ENCODE measurements around the gene ITGB4.

The ITGB4 gene

DNA sequence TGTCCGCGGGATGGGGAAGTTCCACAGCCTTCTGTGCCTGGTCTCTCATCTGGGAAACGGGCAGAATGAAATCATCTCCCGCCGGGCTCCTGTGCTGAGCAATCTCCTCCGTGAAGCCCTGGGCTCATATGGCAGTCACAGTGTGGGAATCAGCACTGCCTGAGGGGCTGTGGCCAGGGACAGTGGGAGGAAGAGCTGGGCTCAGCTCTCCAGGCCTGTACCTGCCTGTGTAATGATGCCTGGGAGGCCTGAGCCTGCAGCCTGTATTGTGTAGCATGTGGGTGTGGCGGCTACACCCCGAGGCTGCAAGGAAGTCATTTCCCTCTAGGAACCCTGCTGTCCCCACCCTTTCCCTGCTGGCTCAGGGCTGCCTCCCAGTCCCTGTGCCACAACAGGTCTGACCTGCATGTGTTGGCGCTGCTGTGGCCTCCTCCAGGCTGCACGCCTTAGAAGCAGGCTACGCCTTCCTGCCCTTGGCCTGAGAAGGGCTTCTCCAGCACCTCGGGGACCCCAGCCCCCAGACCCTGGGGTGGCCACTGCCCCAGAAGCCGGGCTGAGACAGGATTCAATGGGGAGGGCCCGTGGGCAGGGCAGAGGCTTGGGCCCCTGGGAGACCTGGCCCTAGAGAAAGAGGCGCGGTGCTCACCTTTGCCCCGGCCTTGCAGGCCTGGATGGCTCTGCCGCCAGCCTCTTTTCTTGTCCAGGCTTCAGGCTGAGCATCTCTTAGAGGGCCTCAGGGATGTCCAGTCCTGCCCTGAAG is 2.1 kb downstream of the ITGB4 start:
- DNase-seq, result no peak
- Mint-ChIP-seq H3K27ac (no peak overlapping the region), H3K4me1 (no peaks in the 10 kb centered on the region), H3K27me3 (ENCODE audit: low read depth, poor library complexity) (peaks cover 59% of the 10 kb centered on the region), H3K9me3 (no peaks in the 10 kb centered on the region), H3K36me3 (ENCODE audit: low read depth) (no peaks in the 10 kb centered on the region), H3K4me3 (no peak overlapping the region)
- TF ChIP-seq, protein P1, sequence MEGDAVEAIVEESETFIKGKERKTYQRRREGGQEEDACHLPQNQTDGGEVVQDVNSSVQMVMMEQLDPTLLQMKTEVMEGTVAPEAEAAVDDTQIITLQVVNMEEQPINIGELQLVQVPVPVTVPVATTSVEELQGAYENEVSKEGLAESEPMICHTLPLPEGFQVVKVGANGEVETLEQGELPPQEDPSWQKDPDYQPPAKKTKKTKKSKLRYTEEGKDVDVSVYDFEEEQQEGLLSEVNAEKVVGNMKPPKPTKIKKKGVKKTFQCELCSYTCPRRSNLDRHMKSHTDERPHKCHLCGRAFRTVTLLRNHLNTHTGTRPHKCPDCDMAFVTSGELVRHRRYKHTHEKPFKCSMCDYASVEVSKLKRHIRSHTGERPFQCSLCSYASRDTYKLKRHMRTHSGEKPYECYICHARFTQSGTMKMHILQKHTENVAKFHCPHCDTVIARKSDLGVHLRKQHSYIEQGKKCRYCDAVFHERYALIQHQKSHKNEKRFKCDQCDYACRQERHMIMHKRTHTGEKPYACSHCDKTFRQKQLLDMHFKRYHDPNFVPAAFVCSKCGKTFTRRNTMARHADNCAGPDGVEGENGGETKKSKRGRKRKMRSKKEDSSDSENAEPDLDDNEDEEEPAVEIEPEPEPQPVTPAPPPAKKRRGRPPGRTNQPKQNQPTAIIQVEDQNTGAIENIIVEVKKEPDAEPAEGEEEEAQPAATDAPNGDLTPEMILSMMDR (IDR thresholded peaks at IDR 0.05), result no peak

DNA sequence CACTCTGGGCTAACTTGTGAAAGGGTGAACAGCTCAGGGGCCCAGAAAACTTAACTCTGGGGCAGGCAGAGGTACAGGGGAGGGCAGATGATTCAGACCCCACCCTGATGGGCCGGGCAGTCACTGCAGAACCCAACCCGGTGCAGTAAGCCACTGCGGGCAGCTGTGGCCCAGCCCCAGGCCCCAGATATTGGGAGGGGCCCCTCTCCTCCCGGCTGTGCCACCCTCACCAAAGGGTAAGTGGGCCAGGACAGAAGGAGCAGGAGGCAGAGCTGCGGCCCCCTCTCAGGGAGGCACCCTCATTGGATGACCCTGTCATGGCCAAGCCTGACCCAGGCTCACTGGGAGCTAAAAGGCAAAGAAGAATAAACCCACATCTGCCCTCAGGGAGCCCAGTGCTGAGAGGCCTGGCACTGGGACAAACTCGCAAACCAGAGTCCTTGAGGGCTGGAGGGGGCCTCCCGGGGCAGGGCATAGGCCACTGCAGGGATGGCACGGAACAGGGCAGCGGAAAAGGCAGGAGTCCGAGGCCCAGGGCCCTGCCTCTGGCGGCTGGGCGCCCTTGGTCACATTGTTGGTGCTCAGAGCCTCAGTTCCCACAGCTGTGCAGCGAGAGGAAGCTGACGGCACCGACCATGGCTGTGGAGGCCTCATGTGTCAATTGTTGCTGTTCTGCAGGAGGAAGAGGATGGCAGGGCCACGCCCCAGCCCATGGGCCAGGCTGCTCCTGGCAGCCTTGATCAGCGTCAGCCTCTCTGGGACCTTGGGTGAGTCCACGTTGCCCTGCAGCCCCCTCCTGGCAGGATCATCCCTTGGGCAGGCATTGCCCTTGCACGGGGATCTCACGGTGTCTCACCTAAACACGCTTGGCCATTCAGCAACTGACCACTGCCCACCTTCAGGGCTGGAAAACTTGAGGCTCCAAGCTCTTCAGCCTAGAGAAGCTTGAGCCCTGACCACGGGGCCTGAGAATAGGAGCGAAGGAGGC is 3.1 kb downstream of the ITGB4 start:
- TF ChIP-seq, protein P1 (IDR thresholded peaks at IDR 0.05), result no peak
- Mint-ChIP-seq H3K9me3 (no peaks in the 10 kb centered on the region), H3K4me1 (no peaks in the 10 kb centered on the region), H3K27ac (no peak overlapping the region), H3K36me3 (ENCODE audit: low read depth) (no peaks in the 10 kb centered on the region), H3K27me3 (ENCODE audit: low read depth, poor library complexity) (peaks cover 49% of the 10 kb centered on the region), H3K4me3 (no peak overlapping the region)
- DNase-seq, result no peak

DNA sequence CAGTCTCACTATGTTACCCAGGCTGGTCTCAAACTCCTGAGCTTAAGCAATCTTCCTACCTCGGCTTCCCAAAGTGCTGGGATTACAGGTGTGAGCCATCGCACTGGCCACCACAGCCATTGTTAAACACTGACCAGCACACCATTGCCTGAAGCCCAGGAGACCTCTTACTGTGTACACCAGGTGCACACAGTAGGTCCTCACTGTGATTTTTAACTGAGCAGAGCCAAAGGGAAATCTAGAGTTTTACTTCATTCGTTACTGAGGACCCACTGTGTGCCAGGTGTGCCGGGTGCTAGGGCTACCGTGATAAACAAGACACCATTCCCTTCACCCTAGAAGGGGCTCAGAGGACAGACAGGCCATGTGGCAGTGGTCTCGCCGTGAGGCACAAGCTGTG is 4.2 kb downstream of the ITGB4 start:
- Mint-ChIP-seq H3K9me3 (no peaks in the 10 kb centered on the region), H3K27ac (no peak overlapping the region), H3K4me3 (no peak overlapping the region), H3K27me3 (ENCODE audit: low read depth, poor library complexity) (peaks cover 40% of the 10 kb centered on the region), H3K36me3 (ENCODE audit: low read depth) (no peaks in the 10 kb centered on the region), H3K4me1 (no peaks in the 10 kb centered on the region)
- DNase-seq, result no peak
- TF ChIP-seq, protein P1 (IDR thresholded peaks at IDR 0.05), result no peak

DNA sequence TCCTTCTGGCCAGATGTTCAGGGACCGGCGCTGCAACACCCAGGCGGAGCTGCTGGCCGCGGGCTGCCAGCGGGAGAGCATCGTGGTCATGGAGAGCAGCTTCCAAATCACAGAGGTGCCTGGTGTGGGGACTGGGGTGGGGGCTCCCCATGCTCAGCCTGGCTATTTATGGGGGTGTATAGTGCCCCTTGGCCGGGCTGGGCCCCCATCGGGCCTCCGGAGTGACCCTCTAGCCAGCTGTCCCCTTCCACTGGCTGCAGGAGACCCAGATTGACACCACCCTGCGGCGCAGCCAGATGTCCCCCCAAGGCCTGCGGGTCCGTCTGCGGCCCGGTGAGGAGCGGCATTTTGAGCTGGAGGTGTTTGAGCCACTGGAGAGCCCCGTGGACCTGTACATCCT is 6.1 kb downstream of the ITGB4 start:
- Mint-ChIP-seq H3K9me3 (no peaks in the 10 kb centered on the region), H3K36me3 (ENCODE audit: low read depth) (no peaks in the 10 kb centered on the region), H3K4me1 (no peaks in the 10 kb centered on the region), H3K27me3 (ENCODE audit: low read depth, poor library complexity) (peaks cover 31% of the 10 kb centered on the region), H3K27ac (no peak overlapping the region), H3K4me3 (no peak overlapping the region)
- TF ChIP-seq, protein P1 (IDR thresholded peaks at IDR 0.05), result no peak
- no peak for DNase-seq

DNA sequence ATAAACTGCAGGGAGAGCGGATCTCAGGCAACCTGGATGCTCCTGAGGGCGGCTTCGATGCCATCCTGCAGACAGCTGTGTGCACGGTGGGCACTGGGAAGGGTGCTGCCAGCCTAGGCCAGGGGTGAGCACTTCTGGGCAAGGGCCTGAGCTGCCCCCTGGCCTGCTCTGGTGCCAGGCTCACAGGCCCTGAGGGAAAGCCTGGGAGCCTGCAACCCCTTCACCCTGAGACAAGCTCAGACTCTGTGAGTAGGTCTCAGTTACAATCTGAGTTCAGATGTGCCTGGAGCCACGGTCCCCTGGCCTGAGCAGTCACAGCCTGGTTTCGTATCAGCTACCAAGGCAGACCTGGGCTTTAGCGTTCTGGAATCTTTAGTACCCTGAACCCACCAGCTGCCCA is 8.1 kb downstream of the ITGB4 start:
- H3K27me3 Mint-ChIP-seq (ENCODE audit: low read depth, poor library complexity), result peaks cover 22% of the 10 kb centered on the region
- no peak overlapping the region for H3K27ac Mint-ChIP-seq
- no peak for DNase-seq
- no peak overlapping the region for H3K4me3 Mint-ChIP-seq
- no peaks in the 10 kb centered on the region for H3K9me3 Mint-ChIP-seq
- H3K36me3 Mint-ChIP-seq (ENCODE audit: low read depth), result no peaks in the 10 kb centered on the region
- TF ChIP-seq, protein P1 (IDR thresholded peaks at IDR 0.05), result no peak
- H3K4me1 Mint-ChIP-seq, result no peaks in the 10 kb centered on the region
